ENCODE data around the gene HHAT.

DNA sequence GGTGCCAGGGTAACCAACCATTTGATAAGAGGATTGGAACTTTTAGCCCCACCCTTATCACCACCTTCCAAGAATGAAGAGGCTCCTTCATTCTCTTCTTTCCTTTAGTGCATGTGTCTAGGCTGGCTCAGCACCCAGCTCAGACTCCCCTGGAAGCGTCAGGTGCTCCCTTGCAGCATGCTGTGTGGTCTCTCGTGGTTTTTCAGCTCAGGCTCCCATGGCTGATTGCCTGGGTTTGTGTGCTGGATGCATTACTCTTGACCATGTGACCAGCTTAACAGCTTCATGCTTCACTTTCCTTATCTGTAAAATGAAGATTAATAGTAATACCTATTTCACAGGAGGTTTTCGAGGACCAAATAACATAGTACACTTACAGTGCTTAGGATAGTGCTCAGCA, 198.4 kb downstream of the HHAT start:
- TF ChIP-seq POLR2A (IDR thresholded peaks at IDR 0.05; ENCODE audit: low read length) (no peak), GATA1 (IDR thresholded peaks at IDR 0.05; ENCODE audit: low read depth, low read length) (no peak)
